HG03064 (cell line): Measurements from ENCODE around the gene RASL10A.

ENCODE experiments used
- ATAC-seq: cut with Tn5 transposase; IDR thresholded peaks from one replicate; pipeline ENCODE4 v1.9.1; 2021; ENCODE audit warnings: low read depth; ENCODE audit not compliant: unreplicated experiment

Gene RASL10A

DNA sequence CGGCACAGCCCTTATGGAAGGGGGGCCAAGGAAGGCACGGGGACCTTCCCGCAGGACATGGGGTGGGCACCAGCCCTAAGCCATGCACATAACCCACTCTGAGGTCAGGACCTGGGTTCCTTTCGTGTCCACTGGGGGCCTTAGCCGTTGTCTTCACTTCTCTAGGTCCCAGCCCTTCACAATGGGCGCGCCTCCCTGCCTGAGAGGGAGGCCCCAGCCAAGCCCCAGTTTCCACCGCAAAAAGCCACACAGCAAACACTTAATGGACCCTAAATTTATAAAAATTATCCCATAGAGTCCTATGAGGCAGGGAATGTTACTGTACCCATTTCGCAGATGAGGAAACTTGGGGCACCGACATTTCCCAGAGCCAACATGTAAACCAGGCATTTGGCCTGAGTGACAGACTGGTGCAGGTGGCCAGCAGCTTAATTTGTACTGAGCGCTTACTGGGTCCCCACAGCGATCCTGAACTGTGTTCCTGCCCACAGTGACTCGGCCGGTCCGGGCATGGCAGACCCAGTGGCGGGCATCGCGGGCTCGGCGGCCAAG lies 7.8 kb downstream of the RASL10A start:
- no peak for ATAC-seq

- no peak for ATAC-seq
Observed at GRCh38 chr22:29306835-29307595, 8.5 kb downstream of the RASL10A start.

DNA sequence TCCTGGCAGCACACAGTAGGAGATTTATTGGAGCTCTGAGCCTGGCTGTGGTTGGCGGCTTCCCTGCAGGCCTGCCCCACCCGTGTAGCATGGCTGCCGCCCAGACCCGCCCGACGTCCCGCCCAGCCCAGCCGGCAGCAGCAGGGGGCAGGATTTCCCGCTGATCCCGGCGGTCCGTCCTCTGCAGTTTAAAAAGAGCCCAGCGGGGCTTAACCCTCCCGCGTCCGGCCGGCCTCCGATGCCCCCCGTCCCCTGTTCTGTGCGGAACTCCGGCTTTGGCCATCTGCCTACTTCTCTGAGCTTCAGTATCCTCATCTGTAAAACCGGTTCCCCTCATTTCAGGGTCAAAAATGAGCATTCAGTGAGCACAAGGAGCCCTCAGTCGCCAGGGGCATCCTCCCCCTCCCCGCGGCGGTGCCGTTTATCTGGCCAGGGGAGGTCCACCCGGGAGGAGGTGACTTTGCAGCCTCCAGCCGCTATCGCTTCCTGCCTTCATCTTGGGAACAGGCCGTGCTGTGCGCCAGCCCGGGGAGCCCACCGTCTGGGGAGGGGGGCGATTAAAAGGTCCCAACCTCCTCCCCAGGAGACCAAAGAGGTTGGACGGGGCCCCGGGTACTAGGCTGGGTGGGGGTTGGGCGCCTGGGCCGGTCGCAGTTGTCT lies 9.2 kb downstream of the RASL10A start, which contains the start of gene GAS2L1:
Gene GAS2L1 (plus strand): TSS at position 476 of the 660 bp plus-strand sequence. CDS start 1,456 bp downstream, outside the sequence.
- ATAC-seq, result no peak

- no peak for ATAC-seq
Observed at GRCh38 chr22:29305836-29306174, 9.7 kb downstream of the RASL10A start.

DNA sequence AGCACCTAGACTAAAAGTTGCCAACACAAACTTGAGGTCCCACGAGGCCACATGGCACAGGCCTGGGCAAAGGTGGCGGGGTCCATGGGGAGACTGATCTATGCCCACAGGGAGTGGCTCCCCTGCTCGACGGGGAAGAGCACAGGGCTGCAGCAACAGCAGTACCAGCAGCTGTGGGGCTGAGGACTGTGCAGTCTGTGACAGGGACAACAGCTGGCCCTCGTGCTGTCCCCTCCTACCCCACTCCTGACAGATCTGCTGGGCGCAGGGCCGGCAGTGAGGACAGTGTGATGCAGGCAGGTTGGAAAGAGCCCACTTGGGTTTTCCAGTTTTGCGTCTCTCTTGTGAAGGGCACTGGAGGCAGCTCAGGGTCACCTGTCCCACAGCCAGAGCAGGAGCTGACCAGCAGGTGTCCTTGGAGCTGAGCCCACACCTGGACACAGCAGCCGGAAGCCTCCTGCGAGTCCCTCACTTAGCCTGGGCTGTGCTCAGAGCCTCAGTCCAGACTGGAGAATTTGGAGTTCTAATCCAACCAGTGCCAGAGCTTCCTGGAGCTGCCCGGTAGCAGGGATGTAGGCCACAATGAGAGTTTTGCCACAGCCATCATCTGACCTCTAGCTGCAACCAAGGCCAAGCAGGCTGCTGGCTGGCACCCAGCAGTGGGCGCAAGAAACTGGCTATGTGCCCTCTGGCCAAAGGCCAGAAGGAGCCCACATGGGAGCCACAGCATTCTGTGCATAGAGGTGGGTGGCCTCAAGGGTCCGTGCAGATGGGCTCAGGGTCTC lies 12.6 kb downstream of the RASL10A start:
- ATAC-seq, result no peak

DNA sequence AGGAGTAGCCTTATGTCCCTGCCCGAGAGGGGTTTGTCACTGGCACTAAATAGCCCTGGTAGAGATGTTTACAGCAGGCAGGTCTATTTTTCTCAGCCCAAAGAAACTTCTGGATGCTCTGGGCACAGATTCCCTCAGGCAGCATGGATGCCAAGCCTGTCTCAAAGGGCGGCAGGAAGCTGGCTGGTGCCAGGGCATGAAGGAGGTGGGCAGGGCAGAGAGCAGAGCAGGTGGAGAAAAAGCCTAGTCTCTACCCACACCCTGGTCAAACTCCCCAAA lies 13.2 kb downstream of the RASL10A start:
- no peak for ATAC-seq

DNA sequence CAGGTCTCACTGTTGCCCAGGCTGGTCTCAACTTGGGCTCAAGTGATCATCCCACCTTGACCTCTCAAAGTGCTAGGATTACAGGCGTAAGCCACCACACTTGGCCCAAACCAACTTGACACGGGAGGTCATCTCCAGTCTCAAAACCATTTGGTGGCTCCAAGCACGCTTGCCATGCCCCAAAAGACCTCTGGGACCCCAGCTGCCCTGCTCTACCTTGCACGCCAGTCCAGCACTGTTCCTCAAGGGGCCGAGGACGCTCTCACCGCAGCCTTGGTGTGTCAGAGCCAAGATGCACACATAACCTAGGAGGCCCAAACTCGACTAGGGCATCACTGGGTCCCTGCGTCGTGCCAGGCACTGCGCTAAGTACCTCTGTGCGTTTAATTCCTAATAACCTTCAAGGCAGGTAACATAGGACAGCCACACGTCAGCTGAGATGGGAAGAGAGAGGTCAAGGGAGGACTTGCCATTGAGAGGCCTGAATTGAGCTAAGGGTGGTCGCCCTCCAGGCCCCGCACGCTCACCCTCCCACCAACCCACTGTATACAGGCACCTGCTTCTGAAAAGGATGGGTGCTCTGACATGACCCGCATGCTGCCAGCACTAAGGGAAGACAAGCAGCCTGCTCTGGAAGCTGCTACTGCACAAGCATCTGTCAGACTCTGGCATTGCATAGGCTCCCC lies 13.6 kb downstream of the RASL10A start:
- no peak for ATAC-seq

DNA sequence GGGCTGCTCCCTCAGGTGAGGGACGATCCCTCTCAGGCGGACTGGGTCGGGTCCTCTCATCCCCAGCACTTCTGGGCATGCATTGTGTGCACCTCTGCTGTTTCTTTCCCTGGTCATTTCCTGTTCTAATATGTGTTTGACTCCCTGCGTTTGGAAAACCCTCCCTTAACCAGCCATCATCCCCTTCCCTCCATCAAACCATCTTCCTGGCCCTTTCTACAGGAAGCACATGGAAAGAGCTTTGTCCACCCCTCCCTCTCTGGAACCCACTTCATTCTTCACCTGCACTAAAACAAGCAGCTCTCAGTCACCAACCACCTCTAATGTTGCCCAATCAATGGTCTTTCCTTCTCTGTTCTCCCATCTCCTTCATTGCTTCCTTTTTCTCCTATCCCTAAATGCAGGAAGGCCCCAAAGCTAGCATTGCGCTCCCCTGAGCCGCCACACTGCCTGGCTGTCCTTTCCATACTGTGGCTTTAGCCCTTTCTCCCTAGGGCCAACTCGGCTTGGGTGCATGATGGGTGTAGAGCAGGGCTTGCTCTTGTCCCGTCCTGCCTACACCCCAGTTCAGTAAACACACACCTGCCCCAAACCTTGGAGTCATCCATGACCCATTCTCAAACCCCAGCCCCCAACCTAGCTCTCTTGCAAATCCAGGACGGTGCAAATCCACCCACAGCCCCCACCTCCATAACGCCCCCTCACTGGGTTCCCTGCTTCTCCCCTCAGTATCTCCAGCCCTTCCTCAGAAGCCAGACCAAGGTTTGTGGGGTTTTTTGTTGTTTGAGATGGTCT lies 14.5 kb downstream of the RASL10A start:
- ATAC-seq, result no peak

- ATAC-seq, result no peak
Observed at GRCh38 chr22:29300467-29300806, 15.1 kb downstream of the RASL10A start.

DNA sequence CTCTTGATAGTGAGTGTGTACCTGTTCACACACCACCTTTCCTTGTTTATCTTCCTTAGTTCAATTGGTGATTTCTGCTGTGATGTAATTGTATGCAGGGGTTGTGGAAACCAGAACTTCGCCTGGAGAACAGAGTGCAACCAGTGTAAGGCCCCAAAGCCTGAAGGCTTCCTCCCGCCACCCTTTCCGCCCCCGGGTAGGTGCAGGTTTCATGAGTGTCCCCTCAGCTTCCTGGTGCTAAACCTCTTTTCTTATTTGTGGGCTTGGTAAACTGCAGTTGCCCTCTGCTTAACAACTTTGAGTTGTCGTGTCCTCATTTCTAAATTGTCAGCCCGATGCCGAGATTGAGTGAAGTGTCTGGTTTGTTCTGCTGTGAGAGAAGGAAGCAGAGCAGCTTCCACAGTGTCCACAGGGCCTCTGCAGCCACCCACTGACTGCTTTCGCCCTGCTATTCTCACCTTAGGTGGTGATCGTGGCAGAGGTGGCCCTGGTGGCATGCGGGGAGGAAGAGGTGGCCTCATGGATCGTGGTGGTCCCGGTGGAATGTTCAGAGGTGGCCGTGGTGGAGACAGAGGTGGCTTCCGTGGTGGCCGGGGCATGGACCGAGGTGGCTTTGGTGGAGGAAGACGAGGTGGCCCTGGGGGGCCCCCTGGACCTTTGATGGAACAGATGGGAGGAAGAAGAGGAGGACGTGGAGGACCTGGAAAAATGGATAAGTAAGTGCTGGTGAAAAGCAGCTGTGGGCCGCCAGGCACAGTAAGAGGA lies 16.2 kb downstream of the RASL10A start:
- no peak for ATAC-seq

- no peak for ATAC-seq
Observed at GRCh38 chr22:29298641-29299040, 16.9 kb downstream of the RASL10A start.

DNA sequence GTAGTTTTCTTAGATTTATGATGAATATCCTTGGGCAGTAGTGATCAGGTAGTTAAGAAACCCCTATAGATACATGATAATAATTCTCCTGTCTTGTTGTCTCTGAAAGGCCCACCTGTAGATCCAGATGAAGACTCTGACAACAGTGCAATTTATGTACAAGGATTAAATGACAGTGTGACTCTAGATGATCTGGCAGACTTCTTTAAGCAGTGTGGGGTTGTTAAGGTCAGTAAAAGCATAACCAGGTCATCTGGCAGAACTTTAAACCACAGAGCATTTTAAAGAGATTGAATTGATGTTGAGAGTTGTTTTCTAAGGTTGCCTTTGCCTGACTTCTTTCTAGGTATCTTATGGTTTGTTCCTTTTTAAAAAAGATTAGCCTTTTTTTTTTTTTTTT lies 23.1 kb downstream of the RASL10A start:
- ATAC-seq, result no peak

DNA sequence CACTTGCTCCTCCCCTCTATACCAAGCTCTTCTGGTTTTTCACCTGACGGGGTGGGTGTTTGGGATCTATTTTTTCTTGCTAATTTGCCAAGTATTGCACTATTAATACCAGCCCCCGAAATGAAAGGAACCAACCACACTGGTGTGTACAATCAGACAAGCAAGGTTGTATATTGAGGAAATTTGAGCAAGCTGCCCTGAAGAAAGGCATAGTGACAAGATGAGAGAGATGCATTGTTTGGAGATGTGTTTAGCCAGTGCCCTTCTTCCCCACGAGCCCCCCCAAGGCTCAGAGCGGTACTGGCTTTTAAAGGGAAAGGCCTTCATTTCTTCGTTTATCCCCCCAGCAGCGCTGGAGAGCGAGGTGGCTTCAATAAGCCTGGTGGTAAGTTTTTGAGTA lies 24.3 kb downstream of the RASL10A start:
- ATAC-seq, result no peak

DNA sequence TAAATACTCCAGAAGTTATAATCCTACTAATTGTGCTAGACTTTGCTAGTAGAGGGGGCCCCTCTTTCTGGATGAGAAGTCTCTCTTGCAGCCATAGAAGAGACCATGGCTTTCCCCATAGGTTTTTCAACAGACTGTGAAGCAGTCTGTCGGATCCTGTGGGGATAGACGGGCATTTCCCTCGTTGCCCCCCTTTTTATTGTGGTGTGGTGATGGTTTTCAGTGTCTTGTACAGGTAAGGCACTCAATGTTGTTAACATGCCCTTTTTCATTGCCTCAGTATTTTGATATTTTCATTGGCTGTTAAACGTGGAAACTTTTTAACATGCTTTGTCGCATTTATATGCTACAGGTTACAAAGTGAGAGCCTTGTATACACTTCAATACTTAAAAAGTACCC lies 25.4 kb downstream of the RASL10A start:
- no peak for ATAC-seq

DNA sequence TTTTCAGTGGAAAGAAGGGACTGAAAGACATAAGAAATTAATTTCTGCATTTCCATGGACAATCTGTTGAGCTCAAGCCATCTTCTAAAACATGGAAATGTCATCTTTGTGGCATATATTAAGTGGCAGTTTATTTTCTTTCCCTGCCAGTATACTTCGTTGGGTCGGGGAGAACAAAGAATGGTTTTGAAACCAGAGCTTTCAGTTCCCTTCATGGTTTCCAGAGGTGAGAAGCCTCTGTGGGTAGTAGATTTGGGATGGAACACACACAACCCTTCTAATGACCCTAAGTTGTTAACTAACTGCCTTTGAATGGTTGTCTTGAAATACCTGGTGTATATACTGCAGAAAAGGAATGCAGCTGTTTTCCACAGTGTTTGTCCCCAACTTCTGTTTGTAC lies 26.7 kb downstream of the RASL10A start:
- ATAC-seq, result no peak

DNA sequence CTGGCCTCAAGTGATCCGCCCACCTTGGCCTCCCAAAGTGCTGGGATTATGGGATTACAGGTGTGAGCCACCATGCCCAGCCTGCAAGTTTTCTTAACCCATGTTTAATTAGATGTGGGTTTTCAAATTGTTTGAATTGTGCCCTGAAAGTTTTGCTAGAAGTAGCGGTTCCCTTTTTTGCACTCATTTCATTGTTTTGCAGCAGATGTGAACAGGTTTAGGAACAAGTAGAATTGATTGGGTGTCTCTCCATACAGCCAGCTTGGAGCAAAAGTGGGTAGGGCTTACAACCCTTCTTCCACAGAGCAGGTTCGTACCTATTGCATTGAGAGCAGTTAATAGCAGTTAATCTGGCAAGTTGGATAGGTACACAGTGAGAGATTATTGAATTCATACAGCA lies 31.3 kb downstream of the RASL10A start:
- no peak for ATAC-seq

DNA sequence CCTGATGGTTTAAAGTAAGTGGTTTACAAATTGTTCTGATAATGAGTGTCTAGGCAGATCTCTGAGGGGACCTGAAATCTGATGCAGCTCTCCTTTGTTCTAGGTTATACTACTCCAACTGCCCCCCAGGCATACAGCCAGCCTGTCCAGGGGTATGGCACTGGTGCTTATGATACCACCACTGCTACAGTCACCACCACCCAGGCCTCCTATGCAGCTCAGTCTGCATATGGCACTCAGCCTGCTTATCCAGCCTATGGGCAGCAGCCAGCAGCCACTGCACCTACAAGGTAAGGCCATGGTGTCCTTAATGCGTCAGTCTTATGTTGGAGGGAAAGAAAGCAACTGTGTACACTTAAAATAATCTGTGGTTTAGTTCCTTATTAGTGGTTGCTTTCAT lies 37.6 kb downstream of the RASL10A start:
- ATAC-seq, result no peak

DNA sequence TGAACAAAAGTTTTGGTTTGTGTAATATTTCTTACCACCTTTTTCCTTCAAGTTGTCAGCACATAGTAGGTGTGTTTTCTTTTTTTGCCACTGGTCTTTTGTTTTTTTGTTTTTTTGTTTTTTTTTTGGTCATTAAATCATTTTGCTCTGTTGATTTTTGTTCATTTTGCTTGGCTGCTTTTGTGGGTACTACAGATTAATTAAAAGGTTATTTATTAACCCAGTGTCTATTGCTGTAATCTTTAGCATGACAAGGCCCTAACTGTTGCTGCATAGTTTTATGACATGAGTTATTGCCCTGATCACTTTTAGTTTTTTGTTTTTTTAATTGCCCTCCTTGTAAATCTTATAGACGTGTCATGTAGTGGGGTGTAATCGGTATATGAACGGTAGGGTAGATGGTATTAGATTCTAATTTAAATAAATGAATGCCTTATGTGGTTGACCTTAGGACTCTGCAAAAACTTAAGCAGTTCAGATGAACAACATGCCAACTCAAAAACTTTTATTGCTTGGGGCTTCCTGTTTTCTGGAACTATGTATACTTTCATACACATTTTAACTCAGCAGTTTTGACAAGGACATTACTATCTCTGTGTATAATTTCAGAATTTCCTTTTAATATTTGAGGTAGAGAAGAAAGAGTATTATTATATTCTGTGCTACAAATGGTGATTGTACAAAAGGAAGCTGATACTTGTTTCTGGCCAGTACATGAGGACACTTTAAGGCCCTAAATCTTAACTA lies 39.5 kb downstream of the RASL10A start:
- ATAC-seq, result no peak

- no peak for ATAC-seq
Observed at GRCh38 chr22:29275167-29275566, 40.3 kb downstream of the RASL10A start.
